Adipocyte (in vitro differentiated cells): ENCODE measurements around the gene USF1.

Source experiments
- DNase-seq: peaks from one replicate; pipeline ENCODE4 v3.0.0-alpha.2; 2015; ENCODE audit warnings: low read depth
- H3K27me3 ChIP-seq: replicated peaks from 2 replicates; pipeline ENCODE4 v1.7.0; 2013; ENCODE audit warnings: mild to moderate bottlenecking, low read length, moderate library complexity; ENCODE audit not compliant: control insufficient read depth, insufficient read depth
- H3K36me3 ChIP-seq: 2 replicates; pipeline ENCODE4 v1.7.0; 2013; ENCODE audit warnings: low read length, mild to moderate bottlenecking, moderate library complexity; ENCODE audit not compliant: control insufficient read depth, insufficient read depth, severe bottlenecking
- H3K4me1 ChIP-seq: 2 replicates; pipeline ENCODE4 v1.7.0; 2013; ENCODE audit warnings: mild to moderate bottlenecking, low read length, moderate library complexity; ENCODE audit not compliant: control insufficient read depth, insufficient read depth
- H3K4me3 ChIP-seq: 2 replicates; pipeline ENCODE4 v1.7.0; 2013; ENCODE audit warnings: mild to moderate bottlenecking, low read length, moderate library complexity
- H3K9ac ChIP-seq: 2 replicates; pipeline ENCODE4 v1.7.0; 2013; ENCODE audit warnings: mild to moderate bottlenecking, low read length, moderate library complexity
- H3K9me3 ChIP-seq: 2 replicates; pipeline ENCODE4 v1.7.0; 2013; ENCODE audit warnings: mild to moderate bottlenecking, low read length, moderate library complexity; ENCODE audit not compliant: control insufficient read depth

USF1 gene

GRCh38 chr1:161076410-161076809 lies 30.6 kb upstream of the USF1 start:
- H3K36me3 ChIP-seq = no peaks in the 10 kb centered on the region
- H3K4me1 ChIP-seq = peaks cover 16% of the 10 kb centered on the region
- H3K4me3 ChIP-seq = no peak overlapping the region
- H3K27me3 ChIP-seq = no peaks in the 10 kb centered on the region
- H3K9ac ChIP-seq = no peak overlapping the region
- DNase-seq = no peak
- H3K9me3 ChIP-seq = no peaks in the 10 kb centered on the region

DNA sequence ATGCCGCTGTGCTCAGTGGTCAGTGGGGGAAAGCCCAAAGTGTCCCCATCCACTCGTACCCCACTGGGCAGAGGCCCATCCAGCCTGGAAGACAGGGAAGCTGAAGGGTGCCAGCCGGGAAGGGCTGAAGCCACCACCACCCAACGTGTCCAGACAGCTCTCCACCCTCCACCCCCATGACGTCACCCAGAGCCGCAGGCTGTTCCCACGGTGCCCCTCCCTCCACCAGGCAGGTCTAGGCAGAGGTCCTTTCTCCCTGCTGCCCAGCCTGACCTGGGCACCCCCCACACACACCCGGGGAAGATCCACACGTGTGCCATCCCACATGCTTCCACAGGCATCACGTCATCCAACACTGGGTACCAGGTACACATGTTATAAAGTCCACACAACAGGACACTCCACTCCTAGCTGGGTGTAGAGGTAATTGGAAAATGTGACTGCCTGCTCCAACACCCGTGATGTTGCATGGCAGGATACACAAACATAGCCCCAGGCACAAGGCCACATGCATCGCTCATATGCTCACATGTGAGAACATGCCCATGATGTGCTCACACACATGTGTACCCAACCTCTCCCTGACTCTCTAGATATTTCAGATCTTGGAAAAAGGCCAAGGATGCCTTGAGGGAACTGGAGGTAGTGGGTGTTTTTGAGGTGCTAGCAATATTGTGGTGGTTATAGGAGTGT lies 29.0 kb upstream of the USF1 start:
- H3K36me3 ChIP-seq = no peaks in the 10 kb centered on the region
- no peak overlapping the region for H3K4me3 ChIP-seq
- no peak overlapping the region for H3K9ac ChIP-seq
- no peaks in the 10 kb centered on the region for H3K9me3 ChIP-seq
- H3K4me1 ChIP-seq = peaks cover under 1% of the 10 kb centered on the region
- no peak for DNase-seq
- H3K27me3 ChIP-seq = no peaks in the 10 kb centered on the region

DNA sequence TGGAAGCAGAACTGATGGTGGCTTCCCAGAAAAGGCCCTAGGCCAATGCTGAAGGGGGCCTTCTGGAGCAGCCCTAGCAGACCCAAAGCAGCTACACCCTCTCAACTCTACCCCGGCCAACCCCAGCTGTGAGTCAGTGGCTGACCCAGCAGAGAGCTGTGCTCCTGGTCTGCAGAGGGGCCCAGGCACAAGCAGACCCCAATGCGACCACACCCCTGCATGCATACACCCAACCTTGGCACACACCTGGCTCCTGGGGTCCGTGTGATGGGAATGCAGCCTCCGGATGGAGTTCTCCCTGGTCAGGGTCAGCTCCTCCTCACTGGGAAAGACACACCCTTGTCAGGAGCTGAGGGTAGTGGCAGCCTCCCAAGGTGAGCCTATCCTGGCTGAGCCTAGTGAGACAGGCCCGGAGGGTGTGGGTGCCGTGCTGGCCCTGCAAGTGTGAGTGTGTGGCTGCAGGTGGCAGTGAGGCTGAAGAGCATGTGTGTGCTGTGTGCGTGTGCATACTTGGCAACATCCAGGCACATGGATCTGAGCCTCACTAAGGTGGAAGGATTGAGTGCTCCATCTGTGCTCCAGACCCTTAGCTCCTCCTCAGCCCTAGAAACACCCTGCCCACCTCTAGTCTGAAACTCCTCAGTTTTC lies 27.8 kb upstream of the USF1 start:
- DNase-seq = no peak
- H3K4me1 ChIP-seq = no peaks in the 10 kb centered on the region
- H3K4me3 ChIP-seq = no peak overlapping the region
- H3K9me3 ChIP-seq = no peaks in the 10 kb centered on the region
- no peak overlapping the region for H3K9ac ChIP-seq
- no peaks in the 10 kb centered on the region for H3K36me3 ChIP-seq
- H3K27me3 ChIP-seq = no peaks in the 10 kb centered on the region

GRCh38 chr1:161072751-161073449 lies 27.1 kb upstream of the USF1 start:
- no peaks in the 10 kb centered on the region for H3K36me3 ChIP-seq
- no peaks in the 10 kb centered on the region for H3K4me1 ChIP-seq
- no peak overlapping the region for H3K4me3 ChIP-seq
- no peak overlapping the region for H3K9ac ChIP-seq
- DNase-seq = no peak
- H3K27me3 ChIP-seq = no peaks in the 10 kb centered on the region
- no peaks in the 10 kb centered on the region for H3K9me3 ChIP-seq

DNA sequence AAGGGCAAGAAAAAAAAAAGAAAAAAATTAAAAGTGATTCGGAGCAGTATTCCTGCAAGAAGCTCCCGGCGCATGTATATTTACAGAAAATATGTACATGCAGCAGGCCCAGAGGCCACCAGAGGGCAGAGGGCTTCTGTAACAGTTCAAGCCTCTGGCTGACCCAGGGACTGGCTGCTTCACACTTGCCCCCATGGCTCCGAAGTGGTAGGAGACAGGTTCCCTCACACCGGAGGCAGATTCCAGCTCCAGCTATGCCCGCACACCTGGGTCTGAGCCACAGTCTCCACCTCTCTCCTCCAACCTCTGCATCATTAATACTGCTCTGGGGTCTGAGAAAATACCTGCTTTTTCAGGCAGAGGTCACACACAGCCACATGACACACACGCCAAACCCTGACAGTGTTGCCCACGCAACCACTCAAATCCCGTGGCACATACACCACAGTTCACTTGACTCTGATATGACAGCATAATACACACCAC lies 26.2 kb upstream of the USF1 start:
- no peak overlapping the region for H3K9ac ChIP-seq
- peak; percentile 29 for DNase-seq

GRCh38 chr1:161070761-161071160 lies 25.0 kb upstream of the USF1 start:
- H3K9me3 ChIP-seq = no peaks in the 10 kb centered on the region
- no peak overlapping the region for H3K9ac ChIP-seq
- H3K27me3 ChIP-seq = peaks cover 3% of the 10 kb centered on the region
- no peaks in the 10 kb centered on the region for H3K4me1 ChIP-seq
- no peak for DNase-seq
- no peak overlapping the region for H3K4me3 ChIP-seq
- H3K36me3 ChIP-seq = no peaks in the 10 kb centered on the region

More for the DNA sequence above, 26.2 kb upstream of the USF1 start:
- Histone ChIP-seq H3K4me1 (no peaks in the 10 kb centered on the region), H3K27me3 (no peaks in the 10 kb centered on the region), H3K4me3 (no peak overlapping the region), H3K9me3 (no peaks in the 10 kb centered on the region), H3K36me3 (no peaks in the 10 kb centered on the region)

DNA sequence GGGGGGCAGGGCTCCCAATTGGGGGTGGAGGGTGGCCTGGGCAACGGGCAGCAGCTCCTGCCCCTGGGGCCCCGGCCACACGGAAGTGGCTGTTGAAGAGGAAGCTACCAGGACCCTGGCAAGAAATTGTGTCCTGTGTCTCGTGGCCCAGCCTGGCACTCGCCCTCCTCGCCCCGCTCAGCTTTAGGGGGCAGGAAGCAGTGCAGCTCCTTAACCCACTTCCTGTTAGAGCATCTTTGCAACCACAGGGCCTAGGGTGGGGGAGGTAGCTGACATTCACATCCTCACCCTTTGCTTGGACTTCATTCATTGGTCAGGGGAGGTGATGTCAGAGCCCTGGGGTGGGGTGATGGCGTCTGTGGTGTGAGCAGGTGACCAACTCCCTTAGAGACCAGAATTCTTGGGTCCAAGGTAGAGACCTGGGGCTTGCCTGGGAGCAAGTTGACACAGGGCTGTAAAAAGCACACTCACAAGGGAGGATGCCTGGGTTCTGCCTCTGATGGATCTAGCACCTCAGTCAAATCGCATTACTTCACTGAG lies 24.0 kb upstream of the USF1 start, which contains the start of gene ARHGAP30:
Gene ARHGAP30, minus strand, starts transcription at position 161 of the 540 bp plus-strand sequence. CDS start 267 bp downstream, outside the sequence.
- no peaks in the 10 kb centered on the region for H3K36me3 ChIP-seq
- DNase-seq = no peak
- no peak within 1 kb of the TSS for H3K9ac ChIP-seq
- peaks cover 5% of the 10 kb centered on the region for H3K27me3 ChIP-seq
- no peaks in the 10 kb centered on the region for H3K4me1 ChIP-seq
- H3K9me3 ChIP-seq = no peaks in the 10 kb centered on the region
- no peak within 1 kb of the TSS for H3K4me3 ChIP-seq

DNA sequence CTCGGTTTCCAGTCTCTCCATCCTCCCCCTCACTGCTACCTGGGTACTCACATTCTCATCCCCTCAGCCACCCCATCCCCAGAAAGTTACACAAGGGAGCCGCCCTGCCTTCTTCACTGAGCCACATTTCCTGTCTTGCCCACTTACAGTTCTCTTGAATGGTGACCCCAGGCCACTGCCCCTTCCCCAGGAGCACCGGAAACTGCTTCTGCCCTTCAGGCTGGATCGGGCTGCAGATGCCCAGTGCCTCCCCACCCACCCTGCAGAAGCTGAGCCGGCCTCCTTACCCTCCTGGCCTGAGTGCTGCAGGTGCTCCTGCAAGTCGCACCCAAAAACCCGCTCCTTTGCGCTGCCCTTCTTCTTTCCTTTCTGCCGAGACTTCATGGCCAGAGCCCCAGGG lies 23.5 kb upstream of the USF1 start:
- Histone ChIP-seq H3K4me3 (no peak overlapping the region), H3K4me1 (no peaks in the 10 kb centered on the region), H3K36me3 (no peaks in the 10 kb centered on the region), H3K9ac (no peak overlapping the region), H3K27me3 (peaks cover 5% of the 10 kb centered on the region), H3K9me3 (no peaks in the 10 kb centered on the region)
- no peak for DNase-seq

- no peak for DNase-seq
- no peaks in the 10 kb centered on the region for H3K36me3 ChIP-seq
- peaks cover 5% of the 10 kb centered on the region for H3K27me3 ChIP-seq
- no peaks in the 10 kb centered on the region for H3K4me1 ChIP-seq
- no peak overlapping the region for H3K4me3 ChIP-seq
- no peaks in the 10 kb centered on the region for H3K9me3 ChIP-seq
- H3K9ac ChIP-seq = no peak overlapping the region
Measured at GRCh38 chr1:161068306-161069234, 22.8 kb upstream of the USF1 start.

DNA sequence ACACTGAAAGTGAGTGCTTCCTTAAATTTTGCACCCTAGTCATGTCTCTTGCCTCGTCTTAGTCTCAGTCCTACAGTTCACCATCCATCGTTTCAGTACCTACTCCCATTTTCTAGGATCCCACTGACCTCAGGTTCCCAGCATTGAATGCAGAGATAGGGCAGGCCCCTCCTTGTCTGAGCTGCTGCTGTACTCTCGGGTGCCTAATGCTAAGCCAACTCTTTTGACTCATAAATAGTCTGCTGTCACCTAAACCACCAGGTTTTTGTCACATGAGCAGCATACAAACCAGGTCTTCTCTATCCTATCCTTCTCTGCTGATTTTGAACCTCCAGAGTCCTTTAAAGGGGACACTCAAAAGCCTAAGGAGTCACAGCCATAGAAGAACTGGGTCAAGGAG lies 20.9 kb upstream of the USF1 start:
- Histone ChIP-seq H3K27me3 (peaks cover 5% of the 10 kb centered on the region), H3K4me3 (no peak overlapping the region), H3K4me1 (no peaks in the 10 kb centered on the region), H3K9me3 (no peaks in the 10 kb centered on the region), H3K36me3 (no peaks in the 10 kb centered on the region), H3K9ac (no peak overlapping the region)
- DNase-seq = no peak
